Caco-2 (cell line): ENCODE data around the gene ADAD2. TPM values are rescaled to one million over a fixed set of nuclear protein-coding genes. Genes with fewer than 3 reads are reported as not detected.

Experiments used
- BruUV-seq: library from RNA; stranded (reverse); fragments of 400-500 nt; replicated peaks from 2 replicates; lab custom pipeline; 2021; lab: Mats Ljungman, UMichigan
- CTCF ChIA-PET: fragments of 300-600 bp; sonication (Branson Sonifier 250); formaldehyde crosslinking; loops from one replicate; lab custom pipeline; 2022; ENCODE audit warnings: antibody characterized with exemption; lab: Charles Lee
- POLR2A ChIA-PET: fragments of 300-600 bp; sonication (Branson Sonifier 250); formaldehyde crosslinking; loops from one replicate; lab custom pipeline; 2022; ENCODE audit warnings: antibody characterized with exemption; lab: Charles Lee
- DNase-seq, 2 experiments: peaks; one replicate each; pipeline versions ENCODE4 v3.0.0 to v3.0.0-alpha.2; 2020 to 2022
- H3K27me3 ChIP-seq: replicated peaks from 2 replicates; pipeline ENCODE4 v1.6.0; 2011; ENCODE audit warnings: low read length; ENCODE audit not compliant: control insufficient read depth, insufficient read depth
- H3K36me3 ChIP-seq: 2 replicates; pipeline ENCODE4 v1.5.1; 2011; ENCODE audit warnings: low read length; ENCODE audit not compliant: control insufficient read depth, insufficient read depth
- H3K4me1 ChIP-seq: fragments of 250-450 bp; sonication (Bioruptor Pico); 2 replicates; pipeline ENCODE4 v1.5.1; 2020; ENCODE audit warnings: mild to moderate bottlenecking
- H3K4me3 ChIP-seq: 2 replicates; pipeline ENCODE4 v1.5.1; 2011; ENCODE audit warnings: low read depth, mild to moderate bottlenecking, control low read depth, low read length
- H3K9me3 ChIP-seq: fragments of 250-450 bp; sonication (Bioruptor Pico); 2 replicates; pipeline ENCODE4 v1.5.1; 2020; ENCODE audit warnings: mild to moderate bottlenecking, moderate library complexity
- H3K27ac Mint-ChIP-seq: one replicate; pipeline ENCODE4 v1.8.0; 2022; ENCODE audit warnings: mixed read lengths; ENCODE audit not compliant: unreplicated experiment
- H3K27me3 Mint-ChIP-seq: one replicate; pipeline ENCODE4 v1.8.0; 2022; ENCODE audit warnings: mixed read lengths; ENCODE audit not compliant: insufficient read depth, unreplicated experiment
- H3K36me3 Mint-ChIP-seq: one replicate; pipeline ENCODE4 v1.8.0; 2022; ENCODE audit warnings: mild to moderate bottlenecking, mixed read lengths; ENCODE audit not compliant: insufficient read depth, unreplicated experiment
- H3K4me1 Mint-ChIP-seq: one replicate; pipeline ENCODE4 v1.8.0; 2022; ENCODE audit warnings: low read depth, mixed read lengths; ENCODE audit not compliant: unreplicated experiment
- H3K4me3 Mint-ChIP-seq: one replicate; pipeline ENCODE4 v1.8.0; 2022; ENCODE audit warnings: mild to moderate bottlenecking, moderate library complexity, mixed read lengths; ENCODE audit not compliant: unreplicated experiment
- H3K9me3 Mint-ChIP-seq: one replicate; pipeline ENCODE4 v1.8.0; 2022; ENCODE audit warnings: mixed read lengths; ENCODE audit not compliant: unreplicated experiment
- CTCF ChIP-seq, 2 experiments: fragments of 200-600 bp in 1 of 2; IDR thresholded peaks; 1 replicate in 1 of 2; 2 replicates in 1 of 2; pipeline versions ENCODE4 v1.5.1 to v1.8.0; 2011 to 2022; ENCODE audit warnings: antibody characterized with exemption in 1 of 2, control low read depth in 1 of 2, inconsistent platforms in 1 of 2, low read depth in 1 of 2, low read length in 1 of 2, mild to moderate bottlenecking in 1 of 2, moderate library complexity in 1 of 2; ENCODE audit not compliant: insufficient read depth in 1 of 2, severe bottlenecking in 1 of 2, unreplicated experiment in 1 of 2
- intact Hi-C: fragments of 100-400 bp; cut with micrococcal nuclease; formaldehyde crosslinking; loops from one replicate; pipeline ENCODE4 v1.10.0; 2022; ENCODE audit not compliant: unreplicated experiment
- total RNA-seq: library from RNA; stranded (reverse); gene quantifications from 2 replicates; pipeline ENCODE4 v1.2.3, GENCODE V29; 2022

The ADAD2 gene
- total RNA-seq, 1 experiment from 2014 or later = not detected

DNA sequence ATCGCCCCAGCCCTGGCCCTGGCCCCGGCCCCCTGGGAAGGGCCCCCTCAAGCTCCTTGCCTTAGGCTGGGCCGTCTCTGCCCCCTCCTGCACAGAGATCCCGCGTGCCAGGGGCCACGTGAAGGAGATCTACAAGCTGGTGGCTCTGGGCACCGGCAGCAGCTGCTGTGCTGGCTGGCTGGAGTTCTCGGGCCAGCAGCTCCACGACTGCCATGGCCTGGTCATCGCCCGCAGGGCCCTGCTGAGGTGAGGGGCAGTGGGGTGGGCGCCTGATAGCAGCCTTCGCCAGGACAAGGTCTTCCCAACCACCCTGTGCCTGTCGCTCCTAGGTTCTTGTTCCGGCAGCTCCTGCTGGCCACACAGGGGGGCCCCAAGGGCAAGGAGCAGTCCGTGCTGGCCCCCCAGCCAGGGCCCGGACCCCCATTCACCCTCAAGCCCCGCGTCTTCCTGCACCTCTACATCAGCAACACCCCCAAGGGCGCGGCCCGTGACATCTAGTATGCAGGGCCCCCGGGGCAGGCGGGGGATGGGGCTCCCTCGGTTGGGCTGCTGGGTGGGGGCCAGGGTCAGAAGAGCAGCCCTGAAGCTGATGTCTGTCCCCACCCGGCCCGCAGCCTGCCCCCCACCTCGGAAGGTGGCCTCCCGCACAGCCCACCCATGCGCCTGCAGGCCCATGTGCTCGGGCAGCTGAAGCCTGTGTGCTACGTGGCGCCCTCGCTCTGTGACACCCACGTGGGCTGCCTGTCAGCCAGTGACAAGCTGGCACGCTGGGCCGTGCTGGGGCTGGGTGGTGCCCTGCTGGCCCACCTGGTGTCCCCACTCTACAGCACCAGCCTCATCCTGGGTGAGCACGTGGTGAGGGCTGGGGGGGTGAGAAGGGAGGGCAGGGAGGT, 4.5 kb downstream of the ADAD2 start:
- Mint-ChIP-seq H3K27me3 (no peaks in the 10 kb centered on the region), H3K36me3 (no peaks in the 10 kb centered on the region), H3K4me1 (no peaks in the 10 kb centered on the region), H3K27ac (no peak overlapping the region), H3K9me3 (no peaks in the 10 kb centered on the region), H3K4me3 (no peak overlapping the region)
- no TSS peak for BruUV-seq
- peaks cover 9% of the 10 kb centered on the region; the same call in 1 of the 2 replicates for H3K4me1 ChIP-seq
- POLR2A ChIA-PET = no interaction called here
- H3K27me3 ChIP-seq = no peaks in the 10 kb centered on the region
- CTCF ChIA-PET = interaction anchor here (0.7 to 1.0 kb wide), 2 partner anchors 9 to 50 kb away, joined by 3 to 10 read pairs (median 6); partner anchors contain the start of genes DNAAF1, HSDL1 and TAF1C
- no peaks in the 10 kb centered on the region for H3K36me3 ChIP-seq
- H3K4me3 ChIP-seq = no peak overlapping the region
- no peak for DNase-seq
- TF ChIP-seq CTCF (IDR thresholded peaks at IDR 0.05; ENCODE audit: insufficient read depth in 1 of 2, low read depth in 1 of 2, low read length in 1 of 2, severe bottlenecking in 1 of 2, unreplicated experiment in 1 of 2) = no peak
- intact Hi-C loops = no loop called here
- no peaks in the 10 kb centered on the region for H3K9me3 ChIP-seq

GRCh38 chr16:84196101-84196500, 5.1 kb downstream of the ADAD2 start:
- Histone ChIP-seq H3K36me3 (no peaks in the 10 kb centered on the region), H3K27me3 (no peaks in the 10 kb centered on the region), H3K4me1 (peaks cover 9% of the 10 kb centered on the region; the same call in 1 of the 2 replicates), H3K9me3 (no peaks in the 10 kb centered on the region), H3K4me3 (no peak overlapping the region)
- Mint-ChIP-seq H3K4me3 (no peak overlapping the region), H3K27me3 (no peaks in the 10 kb centered on the region), H3K36me3 (no peaks in the 10 kb centered on the region), H3K27ac (no peak overlapping the region), H3K4me1 (no peaks in the 10 kb centered on the region), H3K9me3 (no peaks in the 10 kb centered on the region)
- ChIA-PET CTCF (interaction anchor here (0.7 to 0.9 kb wide), 2 partner anchors 9 to 51 kb away, joined by 3 to 6 read pairs; partner anchors contain the start of genes DNAAF1, HSDL1 and TAF1C), POLR2A (no interaction called here)
- no TSS peak for BruUV-seq
- TF ChIP-seq CTCF (IDR thresholded peaks at IDR 0.05; ENCODE audit: insufficient read depth in 1 of 2, low read depth in 1 of 2, low read length in 1 of 2, severe bottlenecking in 1 of 2, unreplicated experiment in 1 of 2) = no peak
- intact Hi-C loops = no loop called here
- no peak for DNase-seq

DNA sequence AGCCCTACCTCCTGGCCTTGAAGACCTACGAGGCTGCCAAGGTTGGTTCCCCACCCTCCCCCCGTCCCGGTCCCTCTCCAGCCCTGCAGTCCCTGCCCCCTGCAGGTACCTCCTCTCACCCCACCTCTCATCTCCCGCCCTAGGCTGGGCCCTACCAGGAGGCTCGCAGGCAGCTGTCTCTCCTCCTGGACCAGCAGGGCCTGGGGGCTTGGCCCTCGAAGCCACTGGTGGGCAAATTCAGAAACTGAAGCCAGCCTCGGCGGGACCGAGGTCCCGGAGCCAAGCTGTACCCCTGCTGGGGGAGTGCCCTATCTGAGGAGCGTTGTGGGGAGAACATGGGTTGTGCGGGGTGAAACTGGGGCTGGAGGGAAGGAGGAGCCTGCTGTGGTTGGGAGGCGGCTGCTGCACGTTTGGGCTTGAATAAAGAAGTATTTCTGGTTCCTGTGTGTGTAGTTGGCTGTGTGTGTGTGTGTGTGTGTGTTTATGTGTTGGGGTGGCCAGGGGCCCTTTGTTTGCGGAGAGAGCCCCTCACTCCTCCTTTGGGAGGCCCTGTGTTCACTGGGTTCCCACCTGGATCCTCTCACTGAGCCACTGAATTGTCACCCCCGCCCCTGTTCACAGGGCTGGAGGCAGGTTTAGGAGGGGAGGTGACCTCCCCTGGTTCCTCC, 5.9 kb downstream of the ADAD2 start:
- H3K9me3 ChIP-seq = no peaks in the 10 kb centered on the region
- H3K36me3 Mint-ChIP-seq = no peaks in the 10 kb centered on the region
- intact Hi-C loops = no loop called here
- BruUV-seq = no TSS peak
- POLR2A ChIA-PET = no interaction called here
- H3K4me3 ChIP-seq = no peak overlapping the region
- no peak for TF ChIP-seq CTCF (IDR thresholded peaks at IDR 0.05; ENCODE audit: insufficient read depth in 1 of 2, low read depth in 1 of 2, low read length in 1 of 2, severe bottlenecking in 1 of 2, unreplicated experiment in 1 of 2)
- no peaks in the 10 kb centered on the region for H3K9me3 Mint-ChIP-seq
- CTCF ChIA-PET = interaction anchor here (0.9 kb wide), 1 partner anchor 10 kb away, joined by 6 read pairs; the partner anchor contains the start of gene TAF1C
- DNase-seq = no peak
- H3K27ac Mint-ChIP-seq = no peak overlapping the region
- no peaks in the 10 kb centered on the region for H3K27me3 ChIP-seq
- H3K4me1 ChIP-seq = peaks cover 5% of the 10 kb centered on the region; the same call in 1 of the 2 replicates
- no peaks in the 10 kb centered on the region for H3K4me1 Mint-ChIP-seq
- H3K4me3 Mint-ChIP-seq = no peak overlapping the region
- H3K36me3 ChIP-seq = no peaks in the 10 kb centered on the region
- no peaks in the 10 kb centered on the region for H3K27me3 Mint-ChIP-seq
